ENCODE results near the gene HELQ.

GRCh38 chr4:83440148-83440814, 15.3 kb downstream of the HELQ start:
- TF ChIP-seq YY1 (IDR thresholded peaks at IDR 0.05; ENCODE audit: insufficient read depth, insufficient read length) (no peak), SUZ12 (IDR thresholded peaks at IDR 0.05; ENCODE audit: extremely low read depth, insufficient read depth, insufficient read length) (no peak), ZNF274 (IDR thresholded peaks at IDR 0.05; ENCODE audit: low read depth, low read length) (no peak)
